ENCODE data around the gene JMY. TPM values are rescaled to one million over a fixed set of nuclear protein-coding genes. Genes with fewer than 3 reads are reported as not detected.

The JMY gene
- total RNA-seq, 1 experiment from 2014 or later: 15.2 TPM

GRCh38 chr5:79236362-79236969 is 535 bp downstream of the JMY start:
- no peak overlapping the region for H4K91ac ChIP-seq (ENCODE audit: insufficient read length, low read depth, low read length)
- peaks cover 2% of the 10 kb centered on the region; the same call in 1 of the 2 replicates for H3K79me2 ChIP-seq (ENCODE audit: insufficient read depth, low read length)
- H3K27me3 ChIP-seq (ENCODE audit: insufficient read depth, low read length): no peaks in the 10 kb centered on the region
- H4K20me1 ChIP-seq (ENCODE audit: control insufficient read depth, insufficient read depth, insufficient read length): no peaks in the 10 kb centered on the region
- H3K4ac ChIP-seq (ENCODE audit: low read depth, low read length): no peak overlapping the region
- no peak overlapping the region for H3K23ac ChIP-seq (ENCODE audit: insufficient read length, low read depth, low read length)
- Mint-ChIP-seq H3K27ac (peak overlapping the region in 1 of 3 experiments; percentile 86; a peak in 3 of 7 replicates), H3K4me3 (peak overlapping the region; percentile 92 to 94), H3K36me3 (ENCODE audit: insufficient read depth in 1 of 3, low read depth in 3 of 3) (peaks cover 0 to 5% (median 2%) of the 10 kb centered on the region in 3 experiments; a peak in 3 of 7 replicates), H3K27me3 (ENCODE audit: low read depth) (peaks cover 8% of the 10 kb centered on the region; the same call in 1 of the 2 replicates), H3K4me1 (peaks cover 11 to 14% of the 10 kb centered on the region in 2 experiments), H3K9me3 (no peaks in the 10 kb centered on the region; a peak in 1 of 5 replicates)
- H3K14ac ChIP-seq (ENCODE audit: insufficient read depth, low read length): peak overlapping the region; percentile 96
- no CpG with 5 or more reads among the region's 78 CpGs for WGBS (ENCODE audit: extremely low coverage, insufficient read length, low lambda C conversion rate)
- H2BK12ac ChIP-seq (ENCODE audit: insufficient read length, low read depth, low read length): no peak overlapping the region
- no peaks in the 10 kb centered on the region for H3K4me1 ChIP-seq (ENCODE audit: insufficient read depth, low read length)
- no peak overlapping the region for H4K8ac ChIP-seq (replicated peaks; ENCODE audit: insufficient read length, low read depth, low read length)
- H2AFZ ChIP-seq (ENCODE audit: low read length): no peak overlapping the region
- H2AK5ac ChIP-seq (ENCODE audit: insufficient read length, low read length): no peak overlapping the region
- H3K9me3 ChIP-seq (ENCODE audit: control insufficient read depth, low read depth, low read length): no peaks in the 10 kb centered on the region
- H3T11ph ChIP-seq (ENCODE audit: low read length): no peak overlapping the region
- no peak overlapping the region for H4K5ac ChIP-seq (ENCODE audit: insufficient read length, low read depth, low read length)
- H3K27ac ChIP-seq (ENCODE audit: insufficient read length, low read depth, low read length): no peak overlapping the region
- no peak overlapping the region for H2BK120ac ChIP-seq (ENCODE audit: low read depth, low read length, poor library complexity, severe bottlenecking)
- H3K4me2 ChIP-seq (ENCODE audit: insufficient read depth, insufficient read length, low read length): peak overlapping the region; percentile 81
- H3K79me1 ChIP-seq (ENCODE audit: insufficient read depth, low read depth, low read length, poor library complexity, severe bottlenecking): no peaks in the 10 kb centered on the region
- no peak overlapping the region for H3K56ac ChIP-seq (ENCODE audit: insufficient read length, low read depth, low read length)
- H2BK20ac ChIP-seq (ENCODE audit: low read depth, low read length, poor library complexity, severe bottlenecking): no peak overlapping the region
- TF ChIP-seq CTCF (conservative IDR thresholded peaks at IDR 0.05): no peak
- H3K9ac ChIP-seq (ENCODE audit: extremely low read depth, insufficient read length, low read length): peak overlapping the region; percentile 91
- no peak for DNase-seq
- peak overlapping the region; percentile 95 for H3K18ac ChIP-seq (ENCODE audit: insufficient read length, low read depth, low read length)
- no peak overlapping the region for H2BK5ac ChIP-seq (ENCODE audit: insufficient read length, low read length)
- no peak overlapping the region; the same call in 1 of the 2 replicates for H2BK15ac ChIP-seq (ENCODE audit: low read depth, low read length)
- peaks cover 22% of the 10 kb centered on the region for H3K23me2 ChIP-seq (ENCODE audit: insufficient read length, low read depth, low read length, poor library complexity, severe bottlenecking)
